HG02870 (cell line): ENCODE data around the gene C19orf73.
"Not testable (repeated sequence)": the region's sequence is repeated elsewhere in the genome, so short reads cannot be mapped to it uniquely, and the experiment has no call there.

Experiments
- ATAC-seq: cut with Tn5 transposase; IDR thresholded peaks from one replicate; pipeline ENCODE4 v1.9.1; 2021; ENCODE audit warnings: mild to moderate bottlenecking, moderate library complexity; ENCODE audit not compliant: unreplicated experiment

Gene C19orf73

DNA sequence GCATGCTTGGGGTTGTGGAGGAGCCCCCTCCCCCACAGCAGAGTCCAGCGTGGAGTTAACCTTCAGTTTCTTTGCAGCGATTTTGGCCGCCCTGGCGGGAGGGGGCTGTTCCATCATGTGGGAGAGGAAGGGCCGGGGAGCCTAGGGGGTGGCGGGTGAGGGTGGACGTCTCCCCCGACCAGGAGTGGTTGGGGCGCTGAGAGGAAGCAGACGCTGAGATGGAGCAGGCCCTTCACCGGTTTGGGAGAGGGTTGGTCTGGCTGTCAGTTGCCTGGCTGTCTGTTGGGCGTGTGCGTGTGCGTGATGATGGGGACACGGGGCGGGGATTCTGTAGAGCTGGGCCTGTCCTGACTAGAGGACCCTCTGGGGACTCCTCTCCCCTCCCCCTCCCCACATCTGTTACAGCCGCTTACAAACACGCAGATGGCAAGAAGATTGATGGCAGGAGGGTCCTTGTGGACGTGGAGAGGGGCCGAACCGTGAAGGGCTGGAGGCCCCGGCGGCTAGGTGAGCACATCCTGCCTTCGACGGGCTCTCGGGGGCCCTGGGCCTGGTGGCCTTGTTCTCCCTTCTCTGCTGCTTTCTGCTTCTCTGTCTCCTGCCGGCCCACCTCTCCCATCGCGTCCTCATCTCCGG, 14.6 kb downstream of the C19orf73 start:
- no peak for ATAC-seq

- ATAC-seq: no peak
These were observed 15.4 kb downstream of the C19orf73 start for GRCh38 chr19:49103331-49104085.

DNA sequence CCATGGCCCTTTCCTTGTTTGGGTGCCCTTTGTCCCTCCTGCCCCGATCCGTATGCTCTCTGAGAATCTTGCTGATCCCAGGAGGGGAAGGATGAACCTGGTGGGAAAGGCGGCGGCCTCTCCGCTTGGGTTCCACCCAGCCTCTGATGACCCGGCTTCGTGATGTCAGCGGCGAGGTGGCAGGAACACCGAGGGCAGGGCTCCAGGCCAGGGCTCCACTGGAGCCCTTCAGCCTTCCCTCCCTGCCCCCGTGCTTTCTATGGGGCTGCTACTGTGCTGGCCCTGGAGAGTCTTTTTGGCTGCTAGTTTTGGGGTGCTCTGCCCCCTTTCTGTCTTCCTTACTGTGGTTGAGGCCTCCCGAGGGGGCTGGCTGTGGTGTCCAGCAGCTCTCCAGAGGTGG, 16.6 kb downstream of the C19orf73 start:
- ATAC-seq: no peak

DNA sequence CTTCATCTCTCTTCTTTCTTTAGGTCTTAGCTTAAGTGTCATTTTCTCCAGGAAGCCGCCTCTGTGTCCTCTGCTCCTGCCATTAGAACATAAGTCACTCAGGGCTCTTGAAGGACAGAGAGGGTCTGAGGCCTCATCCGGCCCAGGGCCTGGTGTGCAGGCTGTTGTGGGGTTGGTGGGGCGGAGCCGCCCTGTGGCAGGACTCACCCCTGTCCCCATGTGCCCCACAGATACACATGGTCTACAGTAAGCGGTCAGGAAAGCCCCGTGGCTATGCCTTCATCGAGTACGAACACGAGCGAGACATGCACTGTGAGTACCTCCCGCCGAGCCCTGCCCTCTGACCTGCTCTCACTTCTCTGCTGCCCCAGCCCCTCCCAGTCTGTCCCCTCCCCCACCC, 17.8 kb downstream of the C19orf73 start:
- ATAC-seq: no peak

- ATAC-seq: no peak
These were observed 20.1 kb downstream of the C19orf73 start for GRCh38 chr19:49098795-49099194.

- ATAC-seq: no peak
These were observed 21.3 kb downstream of the C19orf73 start for GRCh38 chr19:49097453-49098288.

GRCh38 chr19:49094505-49095482, 24.1 kb downstream of the C19orf73 start:
- ATAC-seq: no peak

DNA sequence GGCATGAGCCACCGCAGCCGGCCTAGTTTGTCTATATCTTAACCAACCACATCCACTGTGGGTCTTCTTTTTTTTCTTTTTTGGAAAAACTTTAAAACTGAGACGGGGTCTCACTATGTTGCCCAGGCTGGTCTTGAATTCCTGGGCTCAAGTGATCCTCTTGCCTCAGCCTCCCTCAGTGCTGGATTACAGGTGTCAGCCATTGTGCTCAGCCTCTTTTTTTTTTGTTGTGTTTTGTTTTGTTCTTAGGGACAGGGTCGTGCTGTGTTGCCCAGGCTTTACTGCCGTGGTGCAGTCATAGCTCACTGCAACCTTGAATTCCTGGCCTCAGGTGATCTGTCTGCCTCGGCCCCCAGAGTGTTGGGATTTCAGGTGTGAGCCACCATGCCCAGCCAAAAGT, 26.3 kb downstream of the C19orf73 start:
- no peak for ATAC-seq

DNA sequence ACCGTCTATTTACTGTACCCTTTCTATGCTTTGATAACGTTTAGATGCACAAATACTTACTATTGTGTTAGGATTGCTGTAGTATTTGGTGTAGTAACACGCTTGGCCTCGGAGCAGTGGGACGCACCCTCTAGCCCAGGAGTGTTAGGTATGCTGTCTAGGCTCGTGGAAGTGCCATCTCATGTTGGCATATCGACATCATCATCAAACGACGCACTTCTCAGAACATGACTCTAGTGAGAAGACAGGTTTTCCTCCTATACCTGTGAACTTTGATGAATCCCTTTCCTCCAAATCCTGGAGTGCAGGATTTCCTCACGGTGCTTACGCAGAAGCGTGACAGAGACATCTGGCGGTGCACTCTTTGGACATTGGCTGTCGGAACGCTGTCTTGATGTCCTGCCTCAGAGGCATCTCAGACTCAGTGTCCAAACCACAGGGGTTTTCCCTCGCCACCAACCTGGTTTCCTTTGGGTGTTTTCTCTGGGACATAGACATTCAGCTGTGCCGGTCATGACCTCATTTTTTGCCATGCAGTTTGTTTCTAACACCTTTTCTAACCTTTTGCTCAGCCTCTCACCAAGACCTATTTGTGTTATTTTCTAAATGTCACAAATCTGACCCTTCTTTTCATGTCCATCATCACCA, 27.4 kb downstream of the C19orf73 start:
- ATAC-seq: no peak

- ATAC-seq: no peak
These were observed 32.6 kb downstream of the C19orf73 start for GRCh38 chr19:49086296-49086695.

DNA sequence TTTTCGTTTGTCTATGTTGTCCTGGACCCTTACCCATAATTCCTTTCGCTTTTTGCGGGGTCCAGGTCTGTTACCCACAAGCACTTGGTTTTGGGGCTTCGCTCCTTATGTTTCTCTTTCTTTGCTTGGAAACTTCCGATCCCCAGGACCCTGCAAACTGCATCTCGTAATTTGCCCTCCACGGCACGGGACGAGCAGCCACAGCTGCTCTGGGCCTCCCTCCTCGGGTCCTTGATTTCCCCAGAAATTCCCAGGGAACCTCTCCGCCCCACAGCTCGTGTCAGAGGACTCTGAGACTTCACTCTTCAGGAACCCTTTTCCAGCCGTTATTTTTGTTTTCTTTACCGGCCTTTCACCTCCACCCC, 33.1 kb downstream of the C19orf73 start:
- no peak for ATAC-seq

DNA sequence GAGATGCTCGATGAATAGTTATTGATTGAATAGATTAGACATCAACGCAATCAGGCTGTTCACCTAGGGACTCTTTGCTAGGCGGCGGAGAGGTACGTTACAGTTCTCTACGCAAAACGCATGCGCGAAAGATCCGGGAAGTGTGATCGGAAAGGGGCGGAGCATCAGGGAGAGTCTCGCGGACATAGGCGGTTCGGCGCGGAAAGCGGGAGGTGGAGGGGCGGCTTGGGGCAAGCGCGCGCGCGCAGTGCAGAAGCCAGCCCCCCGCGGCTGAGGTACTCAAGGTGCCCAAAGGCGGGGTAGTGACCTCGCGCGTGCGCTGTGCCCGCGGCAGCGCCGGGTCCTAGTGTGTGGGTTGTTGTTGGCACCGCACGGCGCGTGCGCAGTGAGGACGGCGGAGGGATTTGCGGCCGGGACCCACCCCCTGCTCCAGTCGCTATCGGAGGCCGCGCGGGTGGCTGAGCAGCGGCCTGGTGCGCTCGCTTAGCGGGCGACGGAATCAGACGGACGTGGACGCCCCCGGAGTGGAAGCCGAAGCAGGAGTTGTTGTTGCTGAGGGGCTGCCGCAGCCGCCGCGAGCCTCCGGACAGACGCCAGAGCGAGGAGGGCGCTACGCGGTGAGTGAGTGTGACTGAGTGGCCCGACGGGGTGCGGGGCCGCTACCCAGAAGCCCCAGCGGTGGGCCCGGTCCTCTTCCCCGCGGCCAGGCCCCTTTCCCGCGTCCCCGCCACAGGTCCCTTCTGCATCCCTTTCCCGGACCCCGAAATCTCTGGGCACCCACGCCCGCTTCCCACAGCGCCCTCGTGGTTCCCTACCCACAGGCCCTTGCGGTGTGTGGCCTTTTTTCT, 33.7 kb downstream of the C19orf73 start, which contains the start of gene SNRNP70:
Gene SNRNP70 (plus strand): TSS at position 432 of the 848 bp plus-strand sequence. CDS start 964 bp downstream, outside the sequence.
- ATAC-seq: peak; percentile 81

DNA sequence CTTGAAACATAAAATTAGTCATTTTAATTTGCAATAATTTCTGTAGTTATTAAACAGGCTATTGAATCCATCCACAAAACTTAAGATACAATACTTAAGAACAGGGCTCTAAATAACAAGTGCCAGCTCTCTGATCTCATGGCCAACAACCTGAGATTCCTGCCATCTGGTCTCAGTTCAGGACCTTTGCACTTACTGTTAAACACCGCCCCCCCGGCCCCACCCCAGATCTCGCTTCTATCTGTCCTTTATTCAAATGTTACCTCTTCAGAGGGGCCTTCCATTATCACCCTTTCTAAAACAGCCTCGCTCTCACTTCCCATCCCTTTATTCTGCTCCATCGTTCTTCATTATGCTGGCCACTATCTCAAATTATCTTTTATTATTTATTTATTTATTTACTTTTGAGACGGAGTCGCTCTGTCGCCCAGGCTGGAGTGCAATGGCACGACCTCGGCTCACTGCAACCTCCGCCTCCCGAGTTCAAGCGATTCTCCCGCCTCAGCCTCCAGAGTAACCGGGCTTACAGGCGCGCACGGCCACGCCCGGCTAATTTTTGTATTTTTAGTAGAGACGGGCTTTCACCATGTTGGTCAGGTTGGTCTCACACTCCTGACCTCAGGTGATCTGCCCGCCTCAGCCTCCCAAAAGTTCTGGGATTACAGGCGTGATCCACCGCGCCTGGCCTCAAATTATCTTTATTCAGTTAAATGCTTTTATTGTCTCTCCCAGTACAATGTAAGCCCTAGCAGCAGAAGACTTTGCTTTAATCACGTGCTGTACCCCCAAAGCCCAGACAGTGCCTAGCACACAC, 34.5 kb downstream of the C19orf73 start:
- no peak for ATAC-seq

- ATAC-seq: no peak
These were observed 37.7 kb downstream of the C19orf73 start for GRCh38 chr19:49081273-49081672.

DNA sequence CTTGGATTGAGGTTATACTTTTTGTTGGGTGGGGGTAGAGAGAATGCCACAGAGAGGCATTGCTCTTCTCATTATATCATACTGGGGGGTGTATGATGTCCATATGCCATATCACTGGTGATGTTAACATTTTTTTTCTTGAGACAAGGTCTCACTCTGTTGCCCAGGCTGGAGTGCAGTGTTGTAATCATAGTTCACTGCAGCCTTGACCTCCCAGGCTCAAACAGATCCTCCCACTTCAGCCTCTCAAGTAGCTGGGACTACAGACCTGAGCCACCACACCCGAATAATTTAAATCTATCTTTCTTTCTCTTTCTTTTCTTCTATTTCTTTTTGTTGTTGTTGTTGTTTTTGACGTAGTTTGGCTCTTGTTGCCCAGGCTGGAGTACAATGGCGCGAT, 38.6 kb downstream of the C19orf73 start:
- no peak for ATAC-seq

- not testable (repeated sequence) for ATAC-seq
These were observed 44.1 kb downstream of the C19orf73 start for GRCh38 chr19:49074869-49075268.

GRCh38 chr19:49073514-49074378, 45.2 kb downstream of the C19orf73 start:
- no peak for ATAC-seq
